ENCODE data around the gene SHTN1. TPM values are rescaled to one million over a fixed set of nuclear protein-coding genes. Genes with fewer than 3 reads are reported as not detected.

SHTN1 gene
- total RNA-seq, 1 donor from 2014 or later = 26.1 TPM

DNA sequence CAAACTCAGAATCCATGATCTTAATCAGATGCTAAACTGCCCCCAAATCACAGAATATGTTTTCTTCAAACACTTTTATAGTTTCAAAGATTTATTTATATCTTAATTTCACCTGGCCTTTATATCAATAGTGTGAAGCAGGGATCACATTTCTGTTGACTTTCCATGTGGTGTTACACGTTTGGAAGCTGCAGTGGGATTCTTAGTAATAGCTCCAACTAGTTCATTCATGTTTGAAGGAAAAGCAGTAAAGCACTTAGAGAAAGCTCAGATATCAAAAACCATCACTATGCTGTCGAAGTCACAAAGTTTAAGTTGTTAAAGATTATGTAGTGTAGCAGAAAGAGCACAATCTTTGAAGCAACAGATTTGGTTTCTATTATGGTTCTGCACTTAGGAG is 138.9 kb downstream of the SHTN1 start:
- Mint-ChIP-seq H3K4me1 (ENCODE audit: unreplicated experiment) (no peaks in the 10 kb centered on the region), H3K27me3 (ENCODE audit: unreplicated experiment) (peaks cover 7% of the 10 kb centered on the region), H3K27ac (ENCODE audit: unreplicated experiment) (no peak overlapping the region), H3K36me3 (ENCODE audit: unreplicated experiment) (no peaks in the 10 kb centered on the region), H3K9me3 (ENCODE audit: unreplicated experiment) (no peaks in the 10 kb centered on the region), H3K4me3 (ENCODE audit: unreplicated experiment) (no peak overlapping the region)
- TF ChIP-seq, protein P1, sequence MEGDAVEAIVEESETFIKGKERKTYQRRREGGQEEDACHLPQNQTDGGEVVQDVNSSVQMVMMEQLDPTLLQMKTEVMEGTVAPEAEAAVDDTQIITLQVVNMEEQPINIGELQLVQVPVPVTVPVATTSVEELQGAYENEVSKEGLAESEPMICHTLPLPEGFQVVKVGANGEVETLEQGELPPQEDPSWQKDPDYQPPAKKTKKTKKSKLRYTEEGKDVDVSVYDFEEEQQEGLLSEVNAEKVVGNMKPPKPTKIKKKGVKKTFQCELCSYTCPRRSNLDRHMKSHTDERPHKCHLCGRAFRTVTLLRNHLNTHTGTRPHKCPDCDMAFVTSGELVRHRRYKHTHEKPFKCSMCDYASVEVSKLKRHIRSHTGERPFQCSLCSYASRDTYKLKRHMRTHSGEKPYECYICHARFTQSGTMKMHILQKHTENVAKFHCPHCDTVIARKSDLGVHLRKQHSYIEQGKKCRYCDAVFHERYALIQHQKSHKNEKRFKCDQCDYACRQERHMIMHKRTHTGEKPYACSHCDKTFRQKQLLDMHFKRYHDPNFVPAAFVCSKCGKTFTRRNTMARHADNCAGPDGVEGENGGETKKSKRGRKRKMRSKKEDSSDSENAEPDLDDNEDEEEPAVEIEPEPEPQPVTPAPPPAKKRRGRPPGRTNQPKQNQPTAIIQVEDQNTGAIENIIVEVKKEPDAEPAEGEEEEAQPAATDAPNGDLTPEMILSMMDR (IDR thresholded peaks at IDR 0.05) = no peak
- DNase-seq (ENCODE audit: extremely low spot score, unreplicated experiment) = no peak

DNA sequence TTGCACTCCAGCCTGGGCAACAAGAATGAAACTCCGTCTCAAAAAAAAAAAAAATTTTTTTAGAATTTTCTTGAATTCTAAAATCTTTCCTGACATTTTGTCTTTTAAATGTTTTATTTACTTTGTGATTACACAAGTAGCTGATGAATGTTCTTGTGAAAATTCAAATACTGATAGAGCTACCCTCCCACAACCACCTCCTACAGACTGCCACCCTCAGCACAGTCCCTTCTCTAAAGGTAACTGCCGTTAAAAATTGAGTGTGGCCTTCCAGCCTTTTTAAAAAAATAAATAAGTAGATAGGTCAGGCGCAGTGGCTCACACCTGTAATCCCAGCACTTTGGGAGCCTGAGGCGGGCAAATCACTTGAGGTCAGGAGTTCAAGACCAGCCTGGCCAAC is 140.6 kb downstream of the SHTN1 start:
- no peaks in the 10 kb centered on the region for H3K36me3 Mint-ChIP-seq (ENCODE audit: unreplicated experiment)
- TF ChIP-seq, protein P1 (IDR thresholded peaks at IDR 0.05) = no peak
- H3K27me3 Mint-ChIP-seq (ENCODE audit: unreplicated experiment) = no peaks in the 10 kb centered on the region
- no peak for DNase-seq (ENCODE audit: extremely low spot score, unreplicated experiment)
- H3K4me1 Mint-ChIP-seq (ENCODE audit: unreplicated experiment) = no peaks in the 10 kb centered on the region
- H3K4me3 Mint-ChIP-seq (ENCODE audit: unreplicated experiment) = no peak overlapping the region
- H3K9me3 Mint-ChIP-seq (ENCODE audit: unreplicated experiment) = no peaks in the 10 kb centered on the region
- H3K27ac Mint-ChIP-seq (ENCODE audit: unreplicated experiment) = no peak overlapping the region

DNA sequence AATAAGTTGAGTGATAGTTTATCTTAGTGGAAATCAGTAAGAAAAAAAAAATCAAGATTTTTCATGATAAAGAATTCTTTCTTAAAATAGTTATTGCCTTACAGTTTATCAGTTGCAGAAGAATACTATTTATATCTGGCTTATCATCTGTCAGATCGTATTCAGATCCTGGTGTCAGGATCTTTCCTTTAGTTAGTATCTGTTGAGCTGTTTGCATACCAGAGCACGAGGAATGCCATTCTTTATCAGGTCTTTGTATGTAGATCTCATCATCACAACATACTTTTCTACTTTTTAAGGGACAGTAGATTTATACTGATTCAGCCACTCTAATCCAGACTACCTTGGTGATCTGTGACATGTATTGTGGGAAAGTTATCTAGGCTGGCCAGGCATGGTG is 143.2 kb downstream of the SHTN1 start:
- H3K9me3 Mint-ChIP-seq (ENCODE audit: unreplicated experiment) = peaks cover 7% of the 10 kb centered on the region
- TF ChIP-seq, protein P1 (IDR thresholded peaks at IDR 0.05) = no peak
- no peaks in the 10 kb centered on the region for H3K36me3 Mint-ChIP-seq (ENCODE audit: unreplicated experiment)
- no peak overlapping the region for H3K4me3 Mint-ChIP-seq (ENCODE audit: unreplicated experiment)
- H3K27ac Mint-ChIP-seq (ENCODE audit: unreplicated experiment) = no peak overlapping the region
- no peaks in the 10 kb centered on the region for H3K4me1 Mint-ChIP-seq (ENCODE audit: unreplicated experiment)
- no peaks in the 10 kb centered on the region for H3K27me3 Mint-ChIP-seq (ENCODE audit: unreplicated experiment)
- DNase-seq (ENCODE audit: extremely low spot score, unreplicated experiment) = no peak

DNA sequence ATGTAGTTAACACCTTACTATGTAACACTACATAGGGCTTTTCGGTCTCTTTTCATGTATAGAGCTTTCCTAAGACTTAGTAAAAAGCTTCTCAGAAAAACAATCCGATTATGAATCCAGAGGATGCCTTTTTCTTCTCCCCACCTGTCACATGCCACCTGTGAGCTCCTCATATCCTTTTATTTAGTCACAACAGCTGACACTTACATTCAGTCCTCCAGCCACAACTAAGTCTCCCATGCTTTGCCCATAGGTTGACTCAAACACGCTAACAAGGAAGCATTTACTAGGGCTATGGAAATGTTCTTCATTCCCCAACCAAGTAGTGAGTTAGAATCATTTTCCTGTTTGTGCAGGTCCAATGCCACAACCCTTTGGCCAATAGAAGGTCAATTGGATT is 147.8 kb downstream of the SHTN1 start:
- Mint-ChIP-seq H3K4me1 (ENCODE audit: unreplicated experiment) (no peaks in the 10 kb centered on the region), H3K9me3 (ENCODE audit: unreplicated experiment) (peaks cover 7% of the 10 kb centered on the region), H3K36me3 (ENCODE audit: unreplicated experiment) (no peaks in the 10 kb centered on the region), H3K27ac (ENCODE audit: unreplicated experiment) (no peak overlapping the region), H3K27me3 (ENCODE audit: unreplicated experiment) (no peaks in the 10 kb centered on the region), H3K4me3 (ENCODE audit: unreplicated experiment) (no peak overlapping the region)
- no peak for DNase-seq (ENCODE audit: extremely low spot score, unreplicated experiment)
- TF ChIP-seq, protein P1 (IDR thresholded peaks at IDR 0.05) = no peak

DNA sequence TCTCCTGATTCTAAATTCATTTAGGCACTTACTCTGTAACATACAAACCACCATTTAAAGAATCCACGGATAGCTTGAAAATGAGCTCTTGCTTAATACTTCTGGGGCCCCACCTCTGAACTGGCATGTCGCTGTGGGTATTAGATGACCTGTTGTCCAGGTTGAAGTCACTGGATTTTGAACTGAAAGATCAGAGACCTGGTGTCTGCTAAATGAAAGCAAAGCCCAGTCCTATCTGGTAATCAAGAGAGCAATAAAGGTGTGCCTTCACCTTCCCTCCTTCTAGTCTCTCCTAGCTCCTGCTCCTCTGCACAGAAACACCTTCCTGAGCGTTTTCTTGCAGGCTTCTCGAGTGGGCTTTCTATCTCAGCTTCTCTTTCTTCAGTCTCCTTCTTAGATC is 151.3 kb downstream of the SHTN1 start:
- Mint-ChIP-seq H3K4me3 (ENCODE audit: unreplicated experiment) (no peak overlapping the region), H3K36me3 (ENCODE audit: unreplicated experiment) (no peaks in the 10 kb centered on the region), H3K27me3 (ENCODE audit: unreplicated experiment) (no peaks in the 10 kb centered on the region), H3K4me1 (ENCODE audit: unreplicated experiment) (peaks cover 7% of the 10 kb centered on the region), H3K27ac (ENCODE audit: unreplicated experiment) (no peak overlapping the region), H3K9me3 (ENCODE audit: unreplicated experiment) (peaks cover 7% of the 10 kb centered on the region)
- no peak for DNase-seq (ENCODE audit: extremely low spot score, unreplicated experiment)
- TF ChIP-seq, protein P1 (IDR thresholded peaks at IDR 0.05) = no peak

All from osteocyte (in vitro differentiated cells).